Hypothalamus (tissue), 51 donors: Measurements from ENCODE around the gene TMEM234.
"Not testable (repeated sequence)": the region's sequence is repeated elsewhere in the genome, so short reads cannot be mapped to it uniquely, and the experiment has no call there.

Experiments
- DNase-seq, 51 donors: peaks; one replicate each; lab custom pipeline; 2025; lab: John Stamatoyannopoulos, UW

TMEM234 gene

DNA sequence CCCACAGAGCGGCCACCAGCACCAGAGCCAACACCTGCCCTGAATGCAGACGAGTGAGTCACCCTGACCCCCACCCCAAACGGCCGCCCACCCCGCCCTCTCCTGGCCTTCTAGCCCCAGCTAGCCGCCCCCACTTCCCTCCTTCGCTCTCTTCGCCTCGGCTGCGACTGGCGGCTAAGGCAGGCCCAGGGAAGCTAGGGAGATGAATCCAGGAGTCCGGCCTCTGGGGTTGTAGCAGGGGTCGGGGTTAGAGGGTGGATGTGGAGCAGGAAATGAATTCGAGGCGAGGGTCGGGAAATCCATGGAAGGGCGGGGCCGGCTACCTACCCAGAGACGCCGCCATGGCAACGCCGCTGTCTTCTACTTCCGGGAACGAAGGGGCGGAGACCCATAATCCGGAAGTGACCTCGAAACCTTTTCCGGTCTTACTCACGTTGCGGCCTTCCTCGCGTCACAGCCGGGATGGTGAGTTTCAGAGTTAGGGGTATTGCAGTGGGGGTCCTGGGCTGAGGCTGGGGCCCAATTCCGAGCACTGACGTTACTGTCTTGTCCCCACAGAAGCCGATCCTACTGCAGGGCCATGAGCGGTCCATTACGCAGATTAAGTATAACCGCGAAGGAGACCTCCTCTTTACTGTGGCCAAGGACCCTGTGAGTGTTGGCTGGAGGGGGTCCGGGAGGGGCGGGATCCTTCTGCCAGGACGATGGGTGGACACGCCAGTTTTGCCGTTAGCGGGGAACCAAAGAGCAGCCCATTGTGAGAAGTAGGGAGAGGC lies at the start of gene TMEM234, which contains the start of gene EIF3I:
Gene TMEM234 (minus strand): TSS at position 374 of the 776 bp plus-strand sequence. CDS start 31 bp downstream, at position 343.
Gene EIF3I (plus strand): TSS at position 428 of the 776 bp plus-strand sequence. CDS start 35 bp downstream, at position 463.
- DNase-seq = peak in 50 of 51 donors; percentile 14 to 95 (median 84)

DNA sequence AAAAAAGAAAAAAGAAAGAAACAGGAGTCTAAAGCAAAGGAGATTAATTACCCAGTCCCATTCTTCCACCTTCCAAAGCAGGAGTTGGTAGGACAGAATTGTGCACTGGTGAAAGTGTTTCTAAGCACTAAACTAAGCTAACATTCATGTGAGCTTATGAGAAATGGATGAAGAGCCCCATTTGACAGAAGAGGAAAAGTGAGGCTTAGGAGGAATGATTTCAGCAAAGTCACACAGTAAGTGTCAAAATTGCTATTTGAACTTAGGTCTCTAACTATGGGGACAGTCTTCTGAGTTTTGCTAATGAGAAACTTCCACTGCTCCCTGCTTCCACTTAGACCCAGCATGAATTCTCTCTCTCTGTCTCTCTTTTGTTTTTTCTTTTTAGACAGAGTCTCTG lies 47.6 kb upstream of the TMEM234 start:
- DNase-seq = no peak

DNA sequence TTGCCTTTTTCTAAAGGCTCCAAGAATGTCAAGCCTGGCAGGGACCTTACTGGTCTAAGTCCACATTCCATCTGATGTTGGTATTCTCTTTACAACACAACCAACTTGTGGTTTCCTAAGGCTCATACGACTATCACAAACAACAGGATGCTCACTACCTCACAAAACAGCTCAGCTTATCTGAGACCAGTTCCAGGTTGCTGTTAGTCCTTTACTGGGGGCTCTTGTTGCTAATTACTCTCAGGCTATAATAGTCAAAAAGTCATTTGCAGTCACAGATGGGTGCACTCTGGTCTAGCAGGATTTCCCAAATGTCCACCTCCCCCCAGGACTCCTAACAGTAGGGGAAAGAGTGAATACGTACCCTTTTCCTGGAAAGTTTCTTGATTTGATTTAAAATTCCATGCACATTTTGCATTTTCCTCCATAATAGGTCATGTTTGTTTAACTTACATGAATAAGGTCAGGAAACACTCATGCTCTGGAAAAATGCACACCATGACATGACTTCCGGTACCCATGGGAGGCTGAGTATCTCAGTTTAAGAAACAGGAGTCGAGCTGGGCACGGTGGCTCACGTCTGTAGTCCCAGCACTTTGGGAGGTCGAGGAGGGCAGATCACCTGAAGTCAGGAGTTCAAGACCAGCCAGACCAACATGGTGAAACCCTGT lies 44.9 kb upstream of the TMEM234 start:
- DNase-seq = no peak

DNA sequence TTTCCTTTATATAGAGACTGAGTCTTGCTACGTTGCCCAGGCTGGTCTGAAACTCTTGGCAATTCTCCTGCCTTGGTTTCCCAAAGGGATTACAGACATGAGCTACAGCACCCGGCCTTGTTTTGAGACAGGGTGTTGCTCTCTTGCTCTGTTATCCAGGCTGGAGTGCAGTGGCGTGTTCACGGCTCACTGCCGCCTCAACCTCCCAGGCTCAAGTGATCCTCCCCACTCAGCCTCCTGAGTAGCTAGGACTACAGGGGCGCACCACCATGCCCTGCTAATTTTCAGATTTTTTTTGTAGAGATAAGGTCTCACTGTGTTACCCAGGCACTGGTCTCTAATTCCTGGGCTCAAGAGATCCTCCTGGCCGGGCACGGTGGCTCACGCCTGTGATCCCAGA lies 43.7 kb upstream of the TMEM234 start:
- DNase-seq = no peak

DNA sequence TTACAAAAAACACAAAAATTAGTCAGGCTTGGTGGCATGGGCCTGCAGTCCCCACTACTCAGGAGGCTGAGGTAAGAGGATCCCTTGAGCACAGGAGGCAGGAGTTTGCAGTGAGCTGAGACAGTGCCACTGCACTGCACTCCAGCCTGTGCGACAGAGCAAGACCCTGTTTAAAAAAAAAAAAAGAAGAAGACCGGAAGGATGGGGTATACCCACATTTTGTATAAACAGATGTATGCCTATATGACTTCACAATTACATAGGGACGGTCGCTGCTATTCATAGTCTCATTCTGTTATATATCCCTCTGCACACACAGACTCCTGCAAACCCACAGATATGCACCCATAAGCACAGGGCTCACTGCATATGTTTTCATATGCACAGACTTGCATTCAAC lies 41.6 kb upstream of the TMEM234 start:
- no peak for DNase-seq

DNA sequence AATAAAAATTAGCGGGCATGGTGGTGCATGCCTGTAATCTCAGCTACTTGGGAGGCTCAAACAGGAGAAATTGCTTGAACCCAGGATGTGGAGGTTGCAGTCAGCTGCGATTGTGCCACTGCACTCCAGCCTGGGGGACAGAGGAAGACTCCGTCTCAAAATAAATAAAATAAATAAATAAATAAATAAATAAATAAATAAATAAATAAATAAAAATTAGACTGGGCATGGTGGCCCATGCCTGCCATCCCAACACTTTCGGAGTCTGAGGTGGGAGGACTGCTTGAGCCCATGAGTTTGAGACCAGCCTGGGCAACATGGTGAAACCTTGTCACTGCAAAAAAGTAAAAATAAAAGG lies 41.1 kb upstream of the TMEM234 start:
- DNase-seq = not testable (repeated sequence)

DNA sequence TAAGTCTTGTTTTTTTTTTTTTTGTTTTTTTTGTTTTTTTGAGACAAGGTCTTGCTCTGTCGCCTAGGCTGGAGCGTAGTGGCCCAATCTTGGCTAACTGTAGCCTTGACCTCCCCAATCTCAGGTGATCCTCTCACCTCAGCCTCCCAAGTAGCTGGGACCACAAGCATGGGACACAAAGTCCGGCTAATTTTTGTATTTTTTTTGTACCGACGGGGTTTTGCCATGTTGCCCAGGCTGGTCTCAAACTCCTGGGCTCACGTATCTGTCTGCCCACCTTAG lies 35.0 kb upstream of the TMEM234 start:
- DNase-seq = no peak

DNA sequence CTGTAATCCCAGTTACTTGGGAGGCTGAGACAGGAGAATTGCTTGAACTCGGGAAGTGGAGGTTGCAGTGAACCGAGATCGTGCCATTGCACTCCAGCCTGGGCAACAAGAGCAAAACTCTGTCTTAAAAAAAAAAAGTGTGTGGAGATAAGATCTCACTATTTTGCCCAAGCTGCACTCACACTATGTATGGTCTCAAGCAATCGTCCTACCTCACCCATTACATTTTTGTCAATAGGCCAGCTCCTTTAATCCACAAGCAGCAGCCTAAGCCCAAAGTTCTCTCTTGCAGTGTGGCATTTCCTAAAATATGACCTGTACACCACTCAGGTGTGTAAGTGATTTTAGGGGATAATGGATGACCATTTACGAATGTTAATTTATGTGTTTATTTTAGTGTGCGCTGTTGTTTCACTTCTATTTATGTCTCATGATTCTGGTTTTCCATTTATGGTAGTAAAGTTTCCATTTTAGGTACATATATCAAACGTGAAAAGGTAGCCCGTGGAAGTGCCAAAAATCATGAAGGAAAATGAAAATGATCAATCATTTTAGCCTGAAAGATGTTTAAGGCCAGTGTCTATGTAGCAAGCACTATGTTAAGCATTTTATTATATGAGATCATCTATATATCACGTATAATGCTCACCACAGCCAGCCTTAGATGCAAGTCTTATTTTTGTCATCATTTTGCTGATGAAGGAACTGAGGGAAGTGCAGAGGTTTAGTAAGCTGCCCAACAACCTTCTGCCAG lies 34.5 kb upstream of the TMEM234 start:
- no peak for DNase-seq

DNA sequence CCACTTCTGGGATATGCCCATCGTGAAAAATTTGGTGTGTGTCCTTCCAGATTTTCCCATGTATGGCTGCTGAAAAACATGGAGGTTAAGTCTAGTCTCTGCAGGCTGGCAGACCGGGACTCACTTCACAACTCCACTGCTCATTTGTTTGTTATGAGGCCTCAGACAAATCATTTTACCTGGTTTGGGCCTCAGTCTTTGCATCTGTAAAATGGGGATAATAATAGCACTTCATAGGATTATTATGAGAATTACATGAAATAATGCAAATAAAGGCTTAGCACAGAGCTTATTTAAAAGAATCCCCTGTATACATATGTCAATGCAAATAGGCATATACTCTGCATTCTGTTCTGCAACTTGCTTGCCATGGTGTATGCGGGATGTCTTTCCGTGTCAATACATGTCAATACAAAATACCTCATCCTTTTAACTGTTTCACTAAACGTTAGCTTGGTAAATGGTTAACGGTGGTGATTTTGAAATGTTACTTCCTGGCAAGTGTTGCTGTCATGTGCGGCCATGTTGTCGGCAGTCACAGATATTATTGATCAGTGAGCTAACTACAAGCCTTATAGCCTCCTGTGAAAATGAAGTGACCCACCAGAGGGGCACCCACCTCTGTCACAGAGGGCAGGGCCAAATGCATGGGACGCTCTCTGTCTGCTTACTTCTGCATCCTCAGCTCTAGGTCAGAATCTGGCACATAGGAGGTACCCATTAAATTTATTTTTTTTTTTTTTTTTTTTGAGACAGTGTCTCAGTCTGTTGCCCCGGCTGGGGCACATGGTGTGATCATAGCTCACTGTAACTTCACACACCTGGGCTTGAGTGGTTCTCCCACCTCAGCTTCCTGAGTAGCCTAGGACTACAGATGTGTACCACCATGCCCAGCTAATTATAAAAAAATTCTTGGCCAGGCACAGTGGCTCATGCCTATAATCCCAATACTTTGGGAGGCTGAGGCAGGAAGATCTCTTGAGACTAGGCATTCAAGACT lies 33.2 kb upstream of the TMEM234 start:
- no peak for DNase-seq

DNA sequence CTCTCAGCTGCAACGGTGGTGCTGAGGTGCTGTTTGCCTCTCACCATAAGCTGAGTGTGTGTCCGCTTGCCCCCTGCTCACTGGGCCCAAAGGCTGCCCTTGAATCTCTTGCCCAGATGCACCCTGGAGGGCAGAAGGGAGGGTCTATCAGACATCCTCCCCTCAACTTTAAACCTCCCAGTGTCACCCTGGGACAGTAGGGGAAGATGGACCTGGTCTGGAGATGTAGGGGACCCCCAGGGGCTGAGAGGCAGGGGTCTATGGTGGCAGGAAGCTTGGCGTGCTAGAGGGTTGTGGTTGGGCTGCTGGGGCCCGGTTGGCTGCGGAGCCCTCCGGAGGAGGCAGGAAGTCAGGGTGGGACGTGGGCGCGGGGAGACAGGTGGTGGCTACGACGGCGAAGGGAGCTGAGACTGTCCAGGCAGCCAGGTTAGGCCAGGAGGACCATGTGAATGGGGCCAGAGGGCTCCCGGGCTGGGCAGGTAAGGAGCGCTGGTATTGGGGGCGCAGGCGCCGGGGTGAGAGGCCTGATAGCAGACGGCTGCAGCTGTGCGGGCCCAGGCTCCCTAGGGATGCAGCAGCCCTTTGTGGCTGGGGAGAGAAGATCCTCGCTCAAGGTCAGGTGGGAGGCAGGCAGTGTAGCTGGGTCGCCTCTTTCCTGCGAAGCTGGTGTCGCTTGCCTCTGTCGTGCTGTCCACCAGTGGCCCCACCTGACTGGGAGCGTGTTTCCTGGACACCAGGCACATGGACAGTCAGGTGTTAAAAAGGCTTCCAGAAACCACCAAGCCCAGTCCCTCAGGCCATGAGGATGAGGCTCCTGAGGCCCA lies 29.0 kb upstream of the TMEM234 start, which contains the start of gene LCK:
Gene LCK (plus strand): TSS at position 373 of the 824 bp plus-strand sequence. CDS start 23,065 bp downstream, outside the sequence.
- no peak for DNase-seq

DNA sequence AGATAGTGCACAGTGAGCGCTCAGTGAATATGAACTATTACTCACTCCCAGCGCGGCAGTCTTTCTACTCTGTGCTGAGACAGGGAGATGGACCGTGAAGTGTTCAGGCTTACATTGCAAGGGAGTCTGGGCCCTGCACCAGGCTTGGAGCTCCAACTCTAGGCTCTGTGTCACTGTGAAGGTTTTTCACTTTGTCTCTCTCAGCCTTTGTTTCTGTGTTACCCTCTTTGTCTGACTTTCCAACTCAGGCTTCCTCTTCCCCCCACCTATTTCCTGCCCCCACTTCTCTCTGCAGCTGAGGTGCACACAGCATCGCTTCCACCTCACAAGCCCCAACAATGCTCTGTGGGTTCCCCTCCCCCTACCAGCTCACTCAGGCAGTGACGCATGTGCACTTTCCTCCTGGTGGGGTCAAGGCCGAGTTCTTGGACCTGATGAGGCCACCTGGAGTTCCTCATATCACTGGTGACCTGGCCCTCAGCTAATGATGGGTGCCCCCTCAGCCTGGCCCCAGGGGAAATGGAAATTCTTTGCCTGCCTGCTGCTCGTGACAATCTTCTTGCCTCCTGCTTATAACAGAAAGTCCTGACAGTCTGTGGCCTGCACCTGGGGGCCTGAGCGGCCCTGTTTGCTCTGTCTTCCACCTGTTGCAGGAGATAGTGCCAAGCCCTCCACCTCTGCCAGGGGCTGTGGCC lies 27.8 kb upstream of the TMEM234 start:
- DNase-seq = peak in 1 of 51 donors; percentile 8

DNA sequence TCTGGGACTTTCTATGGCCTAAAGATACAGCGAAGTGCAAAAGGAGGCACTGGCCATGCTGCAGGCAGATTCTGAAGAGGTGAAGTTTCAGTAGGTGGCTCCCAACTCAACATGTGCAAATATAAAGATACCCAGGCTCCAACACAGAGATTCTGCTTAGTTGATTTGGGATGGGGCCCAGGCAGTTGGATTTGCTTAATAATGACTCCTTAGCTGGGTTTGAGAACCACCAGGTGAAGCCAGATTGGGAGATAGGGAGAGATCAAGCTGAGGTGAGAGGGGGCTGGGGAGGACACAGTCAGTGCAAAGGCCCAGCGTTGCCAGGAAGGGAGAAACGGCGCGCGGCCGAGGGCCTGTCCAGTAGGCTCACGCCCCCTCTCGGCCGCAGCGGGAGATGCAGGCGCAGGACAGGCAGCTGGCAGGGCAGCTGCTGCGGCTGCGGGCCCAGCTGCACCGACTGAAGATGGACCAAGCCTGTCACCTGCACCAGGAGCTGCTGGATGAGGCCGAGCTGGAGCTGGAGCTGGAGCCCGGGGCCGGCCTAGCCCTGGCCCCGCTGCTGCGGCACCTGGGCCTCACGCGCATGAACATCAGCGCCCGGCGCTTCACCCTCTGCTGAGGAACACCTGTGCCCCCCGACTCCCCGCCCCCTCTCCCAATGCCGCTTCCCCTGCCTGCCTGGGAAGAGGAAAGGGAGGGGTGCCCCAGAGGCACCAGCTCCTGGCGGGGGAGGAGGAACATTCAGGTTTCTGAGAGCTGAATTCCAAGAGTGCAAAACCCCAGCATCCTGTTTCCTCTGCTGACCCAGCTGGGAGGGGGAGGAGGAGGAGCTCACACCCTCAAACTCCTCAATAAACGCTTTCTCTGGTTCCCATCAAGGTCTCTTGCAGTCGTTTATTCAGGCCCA lies 26.1 kb upstream of the TMEM234 start:
- DNase-seq = peak in 25 of 51 donors; percentile 2 to 59 (median 14)

DNA sequence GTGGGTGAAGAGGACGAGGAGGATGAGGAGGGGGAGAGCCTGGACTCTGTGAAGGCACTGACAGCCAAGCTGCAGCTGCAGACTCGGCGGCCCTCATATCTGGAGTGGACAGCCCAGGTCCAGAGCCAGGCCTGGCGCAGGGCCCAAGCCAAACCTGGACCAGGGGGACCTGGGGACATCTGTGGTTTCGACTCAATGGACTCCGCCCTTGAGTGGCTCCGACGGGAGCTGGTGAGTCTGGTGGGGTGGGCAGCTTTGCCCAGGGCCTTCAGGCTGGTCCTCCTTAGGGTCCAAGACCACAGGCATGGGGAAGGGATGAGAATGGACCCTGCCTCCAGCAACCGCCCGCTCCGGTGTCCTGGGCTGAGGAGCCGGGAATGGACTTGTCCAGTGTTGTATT lies 25.3 kb upstream of the TMEM234 start:
- DNase-seq = no peak

DNA sequence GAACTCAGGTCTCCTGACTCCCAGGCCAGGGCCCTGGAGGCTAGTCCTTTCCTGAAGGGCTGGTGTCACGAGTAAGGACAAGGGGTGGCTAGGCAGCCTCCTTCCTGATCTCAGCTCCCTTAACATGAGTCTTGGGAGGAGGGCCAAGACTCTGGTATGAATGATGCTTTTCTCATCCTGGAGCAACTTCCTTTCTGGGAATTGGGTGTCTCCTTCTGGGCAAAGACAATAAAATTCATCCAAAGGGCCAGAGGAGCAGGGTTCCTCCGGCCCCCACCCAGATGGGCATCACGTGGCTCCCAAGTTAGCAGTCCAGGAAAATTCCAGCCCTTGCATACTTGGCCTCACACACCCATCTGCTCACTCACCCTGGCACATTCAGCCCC lies 24.7 kb upstream of the TMEM234 start, which contains the start of gene FAM167B:
Gene FAM167B (plus strand): TSS at position 335 of the 386 bp plus-strand sequence. CDS start 200 bp downstream, outside the sequence.
- DNase-seq = no peak

DNA sequence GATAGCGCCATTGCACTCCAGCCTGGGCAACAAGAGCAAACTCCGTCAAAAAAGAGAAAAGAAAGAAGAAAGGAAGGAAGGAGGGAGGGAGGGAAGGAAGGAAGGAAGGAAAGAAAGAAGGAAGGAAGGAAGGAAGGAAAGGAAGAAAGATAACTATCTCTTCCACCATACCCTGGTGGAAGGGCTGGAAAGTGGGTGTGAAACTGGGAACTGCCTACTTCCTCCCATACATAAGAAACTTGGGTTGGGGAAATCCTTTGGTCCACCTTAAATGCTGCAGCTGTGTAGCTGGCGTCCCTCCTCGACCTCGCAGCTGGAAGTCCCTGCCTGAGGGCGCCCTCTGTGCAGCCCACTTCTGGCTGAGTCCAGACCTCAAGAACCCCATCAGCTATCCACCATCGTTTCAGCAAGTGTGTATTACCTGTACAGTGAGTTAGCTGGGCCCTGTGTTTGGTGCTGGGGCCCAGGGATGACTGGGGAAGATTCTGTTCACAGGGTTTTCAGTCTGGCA lies 20.2 kb upstream of the TMEM234 start:
- peak in 31 of 51 donors; percentile 5 to 72 (median 24) for DNase-seq

DNA sequence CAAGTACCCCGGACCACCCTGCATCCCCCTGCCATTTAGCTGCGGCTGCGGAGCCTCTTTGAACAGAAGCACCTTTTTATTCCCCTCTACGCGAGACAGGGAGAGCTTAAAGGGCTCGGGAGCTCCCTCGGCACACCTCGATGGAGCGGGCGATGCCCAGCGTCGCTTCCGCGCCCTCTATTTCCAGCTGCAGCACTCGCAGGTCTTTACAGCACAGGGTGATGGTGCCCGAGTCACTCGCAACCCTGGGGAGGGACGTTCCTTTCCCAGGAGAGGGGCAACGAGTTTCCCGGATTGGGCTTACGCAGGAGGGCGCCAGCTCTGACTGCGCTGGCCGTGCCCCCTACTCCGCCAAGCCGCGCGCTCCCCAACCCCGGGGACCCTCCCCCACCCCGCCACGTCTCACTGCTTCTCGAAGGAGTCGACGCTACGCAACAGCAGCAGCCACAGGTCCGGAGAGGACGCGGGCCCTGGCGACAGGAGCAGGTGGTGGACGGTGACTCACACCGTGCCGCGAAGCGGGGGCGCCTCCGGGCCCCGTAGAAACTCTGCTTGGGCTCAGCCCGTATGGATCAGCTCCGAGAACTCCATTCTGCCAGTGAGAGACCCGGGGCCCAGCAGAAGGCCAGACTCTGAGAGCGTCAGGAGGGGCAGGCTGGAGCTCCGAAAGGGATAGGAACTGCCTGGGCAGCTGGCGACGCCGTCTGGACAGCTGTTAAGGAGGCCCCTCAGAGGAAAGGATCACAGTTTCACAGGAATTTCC lies 19.0 kb upstream of the TMEM234 start:
- peak in 43 of 51 donors; percentile 11 to 79 (median 51) for DNase-seq
